A549 (cell line): ENCODE measurements around the gene INVS. TPM values are rescaled to one million over a fixed set of nuclear protein-coding genes. Genes with fewer than 3 reads are reported as not detected.

Experiments used
- ATAC-seq, 2 experiments: fragments of 200-7000 bp in 1 of 2; fragments of >200 bp in 1 of 2; cut with Nextera tagmentation in 1 of 2; cut with Tn5 transposase in 1 of 2; 3 replicates each; pipeline versions ENCODE4 v1.8.0 to v1.9.1; 2018 to 2020; ENCODE audit warnings: mild to moderate bottlenecking in 1 of 2, moderate library complexity in 1 of 2
- CTCF ChIA-PET: fragments of 300-600 bp; sonication (Branson Sonifier 250); formaldehyde crosslinking; extraction: SDS; loops from one replicate; lab custom pipeline; 2021; ENCODE audit warnings: antibody characterized with exemption, inconsistent platforms; lab: Yijun Ruan, JAX
- POLR2A ChIA-PET: fragments of 350-600 bp; formaldehyde crosslinking; extraction: SDS; loops from one replicate; lab custom pipeline; 2021; ENCODE audit warnings: antibody characterized with exemption, inconsistent platforms; lab: Yijun Ruan, JAX
- DNase-seq, 2 experiments: peaks; one replicate each; pipeline versions ENCODE4 v3.0.0 to v3.0.0-alpha.2; 2011 to 2016; ENCODE audit warnings: low read depth in 1 of 2, low spot score in 1 of 2
- FAIRE-seq: peaks from 2 replicates; lab custom pipeline; 2011; peaks lifted over from hg19 to GRCh38; lab: Jason Lieb, UNC
- H3K27ac ChIP-seq, 2 experiments: fragments of >200 bp; sonication (Bioruptor Twin); formaldehyde crosslinking; 3 replicates each; pipeline ENCODE4 v1.5.1; 2016 to 2017
- H3K4me1 ChIP-seq: fragments of >200 bp; sonication (Bioruptor Twin); formaldehyde crosslinking; 3 replicates; pipeline ENCODE4 v1.6.1; 2016
- H3K4me2 ChIP-seq: fragments of >200 bp; sonication (Bioruptor Twin); formaldehyde crosslinking; 3 replicates; pipeline ENCODE4 v1.6.1; 2016
- H3K4me3 ChIP-seq: fragments of >200 bp; sonication (Bioruptor Twin); formaldehyde crosslinking; 3 replicates; pipeline ENCODE4 v1.5.1; 2016
- H3K9me3 ChIP-seq: fragments of >200 bp; sonication (Bioruptor Twin); formaldehyde crosslinking; 3 replicates; pipeline ENCODE4 v1.6.1; 2016
- BHLHE40 ChIP-seq: IDR thresholded peaks from 2 replicates; pipeline ENCODE4 v1.6.1; 2012; ENCODE audit warnings: low read depth, low read length, inconsistent platforms
- CBX8 ChIP-seq: fragments of 200-600 bp; sonication (generic); IDR thresholded peaks from 2 replicates; pipeline ENCODE4 v1.6.1; 2016
- CHD2 ChIP-seq: fragments of 150-350 bp; IDR thresholded peaks from 2 replicates; pipeline ENCODE4 v1.6.1; 2014; ENCODE audit warnings: low read length; ENCODE audit not compliant: partially characterized antibody
- CHD4 ChIP-seq: fragments of 200-600 bp; sonication (generic); IDR thresholded peaks from 2 replicates; pipeline ENCODE4 v1.6.1; 2016; ENCODE audit warnings: antibody characterized with exemption, mild to moderate bottlenecking, borderline replicate concordance
- EHF ChIP-seq: fragments of 250-450 bp; sonication (Bioruptor Pico); IDR thresholded peaks from 2 replicates; pipeline ENCODE4 v1.5.0; 2020; ENCODE audit warnings: mild to moderate bottlenecking
- EP300 ChIP-seq, 2 experiments: fragments of >200 bp; sonication (Bioruptor Twin); formaldehyde crosslinking; IDR thresholded peaks; 2 replicates in 1 of 2; 3 replicates in 1 of 2; pipeline ENCODE4 v1.6.1; 2016 to 2017
- FOSL2 ChIP-seq, 2 experiments: fragments of 450-650 bp in 1 of 2; fragments of >200 bp in 1 of 2; sonication (Bioruptor Twin) in 1 of 2; formaldehyde crosslinking; IDR thresholded peaks; 2 replicates each; pipeline versions ENCODE4 v1.5.0 to v1.6.1; 2016 to 2020; ENCODE audit warnings: mild to moderate bottlenecking in 1 of 2, moderate library complexity in 1 of 2
- GATA3 ChIP-seq: IDR thresholded peaks from 2 replicates; pipeline ENCODE4 v1.6.1; 2012; ENCODE audit warnings: borderline replicate concordance
- HDAC2 ChIP-seq: fragments of 200-600 bp; sonication (generic); IDR thresholded peaks from 2 replicates; pipeline ENCODE4 v1.6.1; 2016
- HEYL ChIP-seq: fragments of 250-450 bp; sonication (Bioruptor Pico); IDR thresholded peaks from 2 replicates; pipeline ENCODE4 v1.8.0; 2021; ENCODE audit warnings: mild to moderate bottlenecking, moderate library complexity
- HOXB13 ChIP-seq: fragments of 250-450 bp; sonication (Bioruptor Pico); IDR thresholded peaks from 2 replicates; pipeline ENCODE4 v1.5.0; 2020; ENCODE audit warnings: low read depth, mild to moderate bottlenecking, moderate library complexity
- HOXB5 ChIP-seq: fragments of 250-450 bp; sonication (Bioruptor Pico); IDR thresholded peaks from 2 replicates; pipeline ENCODE4 v1.5.0; 2020; ENCODE audit warnings: mild to moderate bottlenecking, moderate library complexity
- JUN ChIP-seq, 2 experiments: fragments of >200 bp; sonication (Bioruptor Twin); formaldehyde crosslinking; IDR thresholded peaks; 2 replicates in 1 of 2; 3 replicates in 1 of 2; pipeline ENCODE4 v1.6.1; 2016 to 2017
- MAZ ChIP-seq: fragments of 150-350 bp; IDR thresholded peaks from 2 replicates; pipeline ENCODE4 v1.6.1; 2014; ENCODE audit warnings: antibody characterized with exemption, low read depth, low read length, borderline replicate concordance
- NPAS2 ChIP-seq: fragments of 250-450 bp; sonication (Bioruptor Pico); IDR thresholded peaks from 2 replicates; pipeline ENCODE4 v1.8.0; 2022; ENCODE audit warnings: mild to moderate bottlenecking, moderate library complexity, borderline replicate concordance
- NR3C1 ChIP-seq: fragments of >200 bp; sonication (Bioruptor Twin); formaldehyde crosslinking; IDR thresholded peaks from 3 replicates; pipeline ENCODE4 v1.6.1; 2017
- PHF8 ChIP-seq: fragments of 200-600 bp; sonication (generic); IDR thresholded peaks from 2 replicates; pipeline ENCODE4 v1.6.1; 2016; ENCODE audit warnings: low read depth, mild to moderate bottlenecking, antibody characterized with exemption, moderate library complexity, borderline replicate concordance
- POLR2AphosphoS2 ChIP-seq: conservative IDR thresholded peaks from 2 replicates; pipeline ENCODE4 v1.6.1; 2012; ENCODE audit warnings: low read length, improper control_type of control experiment, inconsistent platforms
- RARB ChIP-seq: fragments of 250-450 bp; sonication (Bioruptor Pico); IDR thresholded peaks from 2 replicates; pipeline ENCODE4 v1.8.0; 2021; ENCODE audit warnings: mild to moderate bottlenecking, moderate library complexity
- RCOR1 ChIP-seq: fragments of 150-350 bp; IDR thresholded peaks from 2 replicates; pipeline ENCODE4 v1.6.1; 2014; ENCODE audit warnings: antibody characterized with exemption, low read length, low read depth
- SMC3 ChIP-seq: fragments of >200 bp; sonication (Bioruptor Twin); formaldehyde crosslinking; IDR thresholded peaks from 3 replicates; pipeline ENCODE4 v1.6.1; 2018; ENCODE audit warnings: inconsistent platforms
- TP53 ChIP-seq: fragments of 250-450 bp; sonication (Bioruptor Pico); IDR thresholded peaks from 2 replicates; pipeline ENCODE4 v1.5.0; 2021; ENCODE audit warnings: mild to moderate bottlenecking, moderate library complexity
- ZFP36 ChIP-seq: fragments of 450-650 bp; IDR thresholded peaks from 2 replicates; pipeline ENCODE4 v1.6.1; 2014; ENCODE audit warnings: borderline replicate concordance; ENCODE audit not compliant: partially characterized antibody
- ZSCAN20 ChIP-seq: fragments of 250-450 bp; sonication (Bioruptor Pico); IDR thresholded peaks from 2 replicates; pipeline ENCODE4 v1.8.0; 2022; ENCODE audit warnings: mild to moderate bottlenecking, moderate library complexity
- WGBS: methylation state at CpG from one replicate; pipeline ENCODE4 v1.1.6; 2017; ENCODE audit errors: missing lambda C conversion rate; 5-methylcytosine and 5-hydroxymethylcytosine counted together
- polyA plus RNA-seq, 4 experiments: library from polyadenylated mRNA; depleted of rRNA in 3 of 4; stranded (reverse); fragments of >200 nt; fragmentation: RNase III in 1 of 4; extraction: RNeasy Plus Mini Kit Qiagen cat#74134 plus additional on column Dnase treatment in 1 of 4; gene quantifications; 2 replicates in 3 of 4; 3 replicates in 1 of 4; pipeline ENCODE4 v1.2.3, GENCODE V29; 2011 to 2017
- TF ChIP-seq, protein P1 (sequence below): IDR thresholded peaks from 2 replicates; pipeline ENCODE4 v1.6.1; 2012

Gene INVS
- polyA plus RNA-seq, 2 of the 4 experiments (the other 2 are of a cell fraction): 11.9 to 30.6 TPM

DNA sequence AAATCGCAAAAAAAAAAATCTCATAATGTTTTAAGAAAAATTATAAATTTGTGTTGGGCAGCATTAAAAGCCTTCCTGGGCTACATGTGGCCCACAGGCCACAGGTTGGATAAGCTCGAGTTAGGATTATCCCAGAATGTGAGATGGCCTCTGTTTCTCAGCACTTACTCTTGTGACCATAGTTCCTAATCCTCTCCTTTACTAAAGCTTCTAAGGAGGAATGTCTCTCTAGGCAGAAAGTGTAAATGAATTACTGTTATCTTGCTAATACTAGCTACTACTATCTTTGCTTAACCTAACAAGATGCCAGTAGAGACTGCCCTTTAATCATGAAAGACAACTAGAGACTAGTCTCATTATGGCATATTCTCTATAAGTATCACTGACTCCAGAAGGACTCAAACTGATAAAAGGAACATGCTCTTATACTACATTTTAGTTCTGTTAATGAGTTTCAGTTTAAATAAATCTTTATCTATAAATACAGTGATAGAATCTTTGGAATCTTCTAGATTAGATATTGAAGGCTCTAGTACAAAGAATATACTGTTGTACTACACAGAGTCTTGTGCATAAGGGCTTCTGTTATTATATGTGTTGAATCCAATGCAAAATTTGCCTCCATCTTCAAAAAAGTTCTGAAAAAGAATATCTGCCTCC is 13.8 kb downstream of the INVS start:
- 89% methylated on average over 2 of the region's 2 CpGs for WGBS
- H3K4me3 ChIP-seq: no peak overlapping the region
- H3K4me1 ChIP-seq: no peaks in the 10 kb centered on the region
- no peak for TF ChIP-seq NR3C1
- TF ChIP-seq, protein P1, sequence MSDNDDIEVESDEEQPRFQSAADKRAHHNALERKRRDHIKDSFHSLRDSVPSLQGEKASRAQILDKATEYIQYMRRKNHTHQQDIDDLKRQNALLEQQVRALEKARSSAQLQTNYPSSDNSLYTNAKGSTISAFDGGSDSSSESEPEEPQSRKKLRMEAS: no peak
- no peak for TF ChIP-seq HDAC2
- TF ChIP-seq PHF8: no peak
- TF ChIP-seq NPAS2 (CRISPR knock-in tag): no peak
- no peak for TF ChIP-seq CHD2
- TF ChIP-seq HOXB5 (CRISPR knock-in tag): no peak
- no peak for TF ChIP-seq HOXB13 (CRISPR knock-in tag)
- no peak for TF ChIP-seq MAZ
- no peak for TF ChIP-seq JUN (IDR thresholded peaks at IDR 0.05)
- TF ChIP-seq FOSL2 (IDR thresholded peaks at IDR 0.05): no peak
- no peak for TF ChIP-seq FOSL2 (CRISPR knock-in tag; IDR thresholded peaks at IDR 0.05)
- no peak overlapping the region for H3K27ac ChIP-seq
- DNase-seq (no peak), FAIRE-seq (no peak), ATAC-seq (no peak)
- CTCF ChIA-PET: interaction anchor here (0.8 to 3.3 kb wide), 2 partner anchors 9 to 11 kb away, joined by 3 to 12 read pairs; no protein-coding TSS in a partner anchor
- no peak overlapping the region for H3K4me2 ChIP-seq
- no peaks in the 10 kb centered on the region for H3K9me3 ChIP-seq
- POLR2A ChIA-PET: no interaction called here

DNA sequence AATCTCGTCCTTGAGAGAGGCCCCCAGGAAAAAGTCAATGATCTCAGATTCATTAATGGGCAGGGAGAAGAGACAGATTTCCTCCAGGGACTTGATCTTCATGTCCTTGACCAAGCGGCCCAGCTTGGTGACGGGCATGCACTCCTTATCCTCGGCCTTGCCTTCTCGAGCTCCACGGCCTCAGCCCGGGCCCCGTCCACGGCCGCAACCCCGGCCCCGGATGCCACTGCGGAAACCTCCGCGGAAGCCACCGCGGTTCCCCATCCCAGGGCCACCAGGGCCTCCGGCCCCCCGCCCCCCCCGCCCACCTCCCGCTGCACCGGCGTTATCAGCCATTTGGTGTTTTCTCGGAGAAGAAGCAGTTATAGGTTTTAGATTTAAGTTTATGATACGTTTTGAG is 18.3 kb downstream of the INVS start:
- POLR2A ChIA-PET: no interaction called here
- no peak for ATAC-seq
- peaks cover 3% of the 10 kb centered on the region; the same call in 1 of the 3 replicates for H3K4me1 ChIP-seq
- DNase-seq: no peak
- CTCF ChIA-PET: no interaction called here
- H3K4me2 ChIP-seq: no peak overlapping the region
- H3K4me3 ChIP-seq: no peak overlapping the region
- no peak for FAIRE-seq
- TF ChIP-seq RARB (CRISPR knock-in tag) (no peak), GATA3 (no peak), PHF8 (no peak), MAZ (no peak), CBX8 (no peak), ZFP36 (no peak)
- H3K27ac ChIP-seq: no peak overlapping the region
- WGBS: 96% methylated on average over 17 of the region's 25 CpGs
- H3K9me3 ChIP-seq: no peaks in the 10 kb centered on the region

DNA sequence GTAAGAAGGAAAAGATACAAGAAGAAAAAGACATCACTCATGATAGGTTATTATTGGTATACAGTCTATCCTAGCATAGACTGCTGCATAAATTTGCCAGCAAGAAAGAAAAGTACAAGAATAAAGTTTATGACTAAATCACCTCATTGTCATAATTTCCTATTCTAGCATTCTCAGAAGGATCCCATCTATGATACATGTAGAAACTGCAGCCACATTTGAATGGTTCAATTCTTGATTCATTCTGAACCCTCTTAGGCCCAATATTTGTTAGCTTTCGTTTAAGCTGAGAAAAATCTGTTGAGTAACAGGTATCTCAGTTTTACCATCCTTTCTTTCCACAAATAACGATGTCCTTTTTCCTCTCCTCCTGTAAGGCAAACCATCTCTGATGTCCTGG is 21.2 kb downstream of the INVS start:
- no peak for TF ChIP-seq ZFP36
- TF ChIP-seq EHF (CRISPR knock-in tag): no peak
- TF ChIP-seq CHD4: no peak
- H3K9me3 ChIP-seq: 0 out of 3 replicates have a peak, but pooled peaks cover 4% of the 10 kb centered on the region
- WGBS: 88% methylated on average over 2 of the region's 2 CpGs
- H3K27ac ChIP-seq: no peak overlapping the region
- POLR2A ChIA-PET: no interaction called here
- ATAC-seq: no peak
- CTCF ChIA-PET: no interaction called here
- H3K4me1 ChIP-seq: peaks cover 3% of the 10 kb centered on the region; the same call in 1 of the 3 replicates
- no peak overlapping the region for H3K4me3 ChIP-seq
- FAIRE-seq: no peak
- DNase-seq: no peak
- no peak overlapping the region for H3K4me2 ChIP-seq

DNA sequence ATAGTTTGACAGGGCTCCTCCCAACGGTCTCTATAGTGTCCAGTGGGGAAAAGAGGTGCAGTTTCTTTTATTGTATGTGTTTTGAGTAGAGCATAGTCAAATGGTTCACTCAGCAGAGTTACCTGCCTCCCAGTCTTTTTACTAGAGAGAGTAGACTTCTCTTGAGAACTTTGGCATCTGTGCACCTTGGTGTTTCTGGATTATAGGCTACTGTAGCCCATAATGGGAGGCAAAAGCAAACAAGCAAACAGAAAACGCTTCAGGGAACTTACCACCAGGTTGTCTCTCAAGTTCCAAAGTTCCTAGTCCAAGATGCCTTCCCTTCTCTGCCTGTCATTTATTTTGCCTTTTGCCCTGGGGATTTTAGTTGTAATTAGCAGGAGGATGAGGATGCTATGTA is 26.2 kb downstream of the INVS start:
- no peak for TF ChIP-seq ZSCAN20 (CRISPR knock-in tag)
- no peak for TF ChIP-seq BHLHE40
- TF ChIP-seq POLR2AphosphoS2: no peak
- no peak for TF ChIP-seq PHF8
- no peak for TF ChIP-seq HEYL (CRISPR knock-in tag)
- no peak for TF ChIP-seq CHD2
- no peak for TF ChIP-seq CBX8
- no peak for TF ChIP-seq SMC3
- no peak for TF ChIP-seq RCOR1
- TF ChIP-seq EP300 (IDR thresholded peaks at IDR 0.05): no peak
- TF ChIP-seq ZFP36: no peak
- TF ChIP-seq CHD4: no peak
- TF ChIP-seq TP53 (CRISPR knock-in tag): no peak
- TF ChIP-seq HOXB13 (CRISPR knock-in tag): no peak
- Histone ChIP-seq H3K27ac (no peak overlapping the region), H3K4me1 (peaks cover 3% of the 10 kb centered on the region; the same call in 1 of the 3 replicates), H3K9me3 (0 out of 3 replicates have a peak, but pooled peaks cover 4% of the 10 kb centered on the region), H3K4me3 (no peak overlapping the region), H3K4me2 (no peak overlapping the region)
- POLR2A ChIA-PET: no interaction called here
- ATAC-seq: no peak
- CTCF ChIA-PET: no interaction called here
- WGBS: 77% methylated on average over 2 of the region's 2 CpGs
- DNase-seq: no peak
- no peak for FAIRE-seq
